Suppressor macrophage (primary cell): ENCODE data around the gene DYNC1H1.
A peak's percentile ranks its signal among the peaks of the same experiment; 100 is the strongest.
"Not testable (repeated sequence)": the region's sequence is repeated elsewhere in the genome, so short reads cannot be mapped to it uniquely, and the experiment has no call there.

Experiments
- DNase-seq, 4 experiments: peaks; one replicate each; pipeline ENCODE4 v3.0.0-alpha.2; 2020 to 2022

DYNC1H1 gene

DNA sequence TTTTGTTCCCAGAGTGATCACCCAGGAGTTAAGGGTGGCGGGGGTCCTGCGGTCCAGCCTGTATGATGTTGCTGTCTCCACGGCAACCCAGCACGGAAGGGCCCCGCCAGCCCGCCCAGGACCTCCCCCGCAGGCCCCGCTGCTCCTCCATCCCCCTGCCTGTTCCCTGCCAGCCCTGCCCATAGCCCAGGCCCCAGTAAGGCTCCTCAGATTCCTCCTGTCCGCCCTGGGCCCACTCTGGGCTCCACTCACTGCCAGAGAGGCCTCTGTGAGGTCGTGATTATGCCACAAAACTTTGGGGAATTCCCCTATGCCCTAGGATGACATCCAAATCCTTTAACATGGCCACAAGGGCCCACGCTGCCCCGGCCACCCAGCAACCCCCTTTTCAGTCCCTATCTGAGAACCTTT is 101.7 kb downstream of the DYNC1H1 start:
- DNase-seq = no peak

DNA sequence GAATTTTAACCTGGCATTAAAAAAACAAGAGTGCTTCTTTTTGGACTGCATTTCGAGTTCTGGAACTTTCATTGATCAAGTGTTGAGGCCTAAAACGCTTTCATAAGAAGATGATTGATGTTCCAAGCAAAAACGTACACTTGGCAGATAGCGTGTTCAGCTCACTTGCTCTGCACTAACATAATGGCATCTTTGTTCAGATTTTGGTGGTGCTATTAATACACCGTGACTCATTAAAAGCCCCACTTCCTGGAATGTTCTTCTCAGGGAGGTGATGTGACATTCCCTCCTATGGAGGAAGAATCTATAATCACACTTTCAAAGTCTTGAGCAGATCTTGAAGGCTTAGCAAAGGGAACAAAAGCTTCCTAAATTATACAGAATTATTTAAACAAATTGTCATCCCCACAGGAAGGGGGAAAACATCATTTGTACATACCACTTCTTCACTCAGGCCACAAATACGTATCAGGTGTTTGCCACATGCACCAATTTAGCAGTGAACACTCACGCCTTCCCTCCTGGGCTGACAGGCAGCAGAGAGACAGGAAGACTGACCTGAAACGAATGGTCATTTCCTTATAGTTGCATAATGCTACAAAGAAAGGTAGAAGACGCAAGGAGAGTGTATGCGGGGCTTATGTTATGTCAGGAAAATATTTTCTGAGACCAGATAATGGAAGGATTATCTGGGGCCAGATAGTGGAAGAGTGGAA is 107.1 kb downstream of the DYNC1H1 start:
- DNase-seq = no peak

DNA sequence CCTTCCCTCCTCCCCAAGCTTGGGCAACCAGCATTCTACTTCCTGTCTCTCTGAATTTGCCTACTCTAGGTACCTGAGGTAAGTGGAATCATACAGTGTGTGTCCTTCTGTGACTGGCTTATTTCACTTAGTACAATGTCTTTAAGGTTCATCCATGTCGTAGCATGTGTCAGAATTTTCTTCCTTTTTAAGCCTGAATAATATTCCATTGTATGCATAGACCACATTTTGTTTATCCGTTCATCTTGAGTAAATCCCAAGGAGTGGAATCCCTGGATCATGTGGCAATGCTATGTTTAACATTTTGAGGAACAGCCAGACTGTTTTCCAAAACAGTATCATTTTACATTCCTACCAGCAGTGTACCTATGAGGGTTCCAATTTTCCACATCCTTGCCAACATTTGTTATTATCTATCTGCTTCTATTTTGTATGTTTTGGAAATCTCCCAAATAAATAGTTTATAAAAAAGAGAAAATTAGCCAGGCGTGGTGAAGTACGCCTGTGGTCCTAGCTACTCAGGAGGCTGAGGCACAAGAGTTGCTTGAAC is 110.1 kb downstream of the DYNC1H1 start:
- DNase-seq = no peak

DNA sequence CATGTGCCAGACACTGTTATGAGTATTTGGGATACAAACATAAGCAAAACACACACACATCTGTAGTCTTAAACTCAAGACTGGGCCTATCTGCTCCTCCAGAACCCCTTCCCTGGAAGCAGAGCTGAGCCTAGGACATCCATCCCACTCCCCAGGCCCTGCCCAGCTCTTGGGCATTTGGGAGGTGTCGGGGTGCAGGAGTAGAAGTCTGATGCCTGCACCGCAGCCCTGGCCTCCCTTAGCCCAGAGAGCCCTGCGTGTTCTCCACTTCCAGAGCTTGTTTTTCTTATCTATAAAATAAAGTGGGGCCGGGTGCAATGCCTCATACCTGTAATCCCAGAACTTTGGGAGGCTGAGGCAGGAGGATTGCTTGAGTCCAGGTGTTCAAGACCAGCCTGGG is 110.8 kb downstream of the DYNC1H1 start:
- no peak for DNase-seq

DNA sequence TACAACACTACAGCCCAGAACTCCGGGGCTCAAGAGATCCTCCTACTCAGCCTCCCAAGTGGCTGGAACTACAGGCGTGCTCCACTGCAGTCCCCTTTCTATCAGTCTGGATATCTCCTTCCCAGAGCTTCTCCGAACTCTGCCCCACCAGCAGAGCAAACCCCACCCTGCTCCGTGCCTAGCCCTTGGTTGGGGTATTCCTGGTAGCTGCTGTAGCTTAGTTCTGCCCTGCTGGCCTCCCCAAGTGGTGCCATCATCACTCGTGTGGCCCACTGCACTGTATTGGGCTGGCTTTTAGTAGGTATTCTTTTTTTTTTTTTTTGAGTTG is 113.0 kb downstream of the DYNC1H1 start:
- DNase-seq = no peak

DNA sequence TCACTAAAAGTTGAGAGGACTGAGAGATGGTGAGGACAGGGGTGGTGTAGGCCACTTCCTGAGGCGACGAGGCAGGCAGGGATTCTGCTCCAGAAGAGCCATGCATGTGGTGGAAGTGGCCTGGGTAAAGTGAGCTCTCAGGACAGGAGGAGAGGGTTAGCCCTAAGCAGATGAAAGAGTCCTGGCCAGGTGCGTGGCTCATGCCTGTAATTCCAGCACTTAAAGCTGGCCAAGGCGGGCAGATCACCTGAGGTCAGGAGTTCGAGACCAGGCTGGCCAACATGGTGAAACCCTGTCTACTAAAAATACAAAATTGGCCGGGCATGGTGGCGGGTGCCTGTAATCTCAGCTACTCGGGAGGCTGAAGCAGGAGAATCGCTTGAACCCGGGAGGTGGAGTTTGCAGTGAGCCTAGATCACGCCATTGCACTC is 114.0 kb downstream of the DYNC1H1 start:
- DNase-seq = not testable (repeated sequence)

DNA sequence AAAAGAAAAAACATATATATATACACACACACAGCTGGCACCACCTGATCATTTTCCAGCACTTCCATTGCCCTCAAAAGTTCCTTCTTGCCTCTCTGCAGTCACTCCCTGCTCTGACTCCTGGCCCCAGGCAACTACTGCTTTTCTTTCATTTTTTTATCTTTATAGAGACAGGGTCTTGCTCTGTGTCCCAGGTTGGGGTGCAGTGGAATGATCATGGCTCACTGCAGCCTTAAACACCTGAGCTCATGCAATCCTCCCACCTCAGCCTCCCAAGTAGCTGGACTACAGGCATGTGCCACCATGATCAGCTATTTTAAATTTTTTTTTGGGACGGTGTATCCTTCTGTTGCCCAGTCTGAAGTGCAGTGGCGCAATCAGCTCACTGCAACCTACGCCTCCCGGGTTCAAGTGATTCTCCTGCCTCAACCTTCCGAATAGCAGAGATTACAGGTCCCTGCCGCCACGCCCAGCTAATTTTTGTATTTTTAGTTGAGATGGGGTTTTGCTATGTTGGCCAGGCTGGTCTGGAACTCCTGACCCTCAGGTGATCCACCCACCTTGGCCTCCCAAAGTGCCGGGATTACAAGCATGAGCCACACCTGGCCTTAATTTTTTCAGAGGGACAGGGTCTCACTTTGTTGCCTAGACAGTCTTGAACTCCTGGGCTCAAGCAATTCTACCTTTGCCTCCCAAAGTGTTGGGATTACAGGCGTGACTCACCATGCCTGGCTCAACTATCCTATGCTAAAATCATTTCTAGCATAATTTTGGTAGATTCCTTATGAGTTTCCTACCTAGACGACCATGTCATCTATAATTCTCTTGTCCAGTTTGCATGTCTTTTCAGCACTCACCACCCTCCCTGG is 114.7 kb downstream of the DYNC1H1 start:
- DNase-seq = no peak

DNA sequence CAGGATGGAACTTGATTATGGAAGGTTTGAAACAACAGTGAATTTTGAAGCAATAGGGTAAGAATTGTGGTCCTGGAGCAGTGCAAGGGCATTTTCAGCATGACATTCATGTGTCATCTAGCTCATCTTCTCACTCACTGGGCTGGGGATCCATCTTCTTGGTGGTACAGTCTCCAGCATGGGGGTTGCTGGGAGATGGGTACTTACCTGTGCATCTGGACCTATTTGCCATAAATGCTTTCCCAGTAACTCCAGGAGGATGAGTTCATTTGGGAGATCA is 115.3 kb downstream of the DYNC1H1 start:
- DNase-seq = no peak

DNA sequence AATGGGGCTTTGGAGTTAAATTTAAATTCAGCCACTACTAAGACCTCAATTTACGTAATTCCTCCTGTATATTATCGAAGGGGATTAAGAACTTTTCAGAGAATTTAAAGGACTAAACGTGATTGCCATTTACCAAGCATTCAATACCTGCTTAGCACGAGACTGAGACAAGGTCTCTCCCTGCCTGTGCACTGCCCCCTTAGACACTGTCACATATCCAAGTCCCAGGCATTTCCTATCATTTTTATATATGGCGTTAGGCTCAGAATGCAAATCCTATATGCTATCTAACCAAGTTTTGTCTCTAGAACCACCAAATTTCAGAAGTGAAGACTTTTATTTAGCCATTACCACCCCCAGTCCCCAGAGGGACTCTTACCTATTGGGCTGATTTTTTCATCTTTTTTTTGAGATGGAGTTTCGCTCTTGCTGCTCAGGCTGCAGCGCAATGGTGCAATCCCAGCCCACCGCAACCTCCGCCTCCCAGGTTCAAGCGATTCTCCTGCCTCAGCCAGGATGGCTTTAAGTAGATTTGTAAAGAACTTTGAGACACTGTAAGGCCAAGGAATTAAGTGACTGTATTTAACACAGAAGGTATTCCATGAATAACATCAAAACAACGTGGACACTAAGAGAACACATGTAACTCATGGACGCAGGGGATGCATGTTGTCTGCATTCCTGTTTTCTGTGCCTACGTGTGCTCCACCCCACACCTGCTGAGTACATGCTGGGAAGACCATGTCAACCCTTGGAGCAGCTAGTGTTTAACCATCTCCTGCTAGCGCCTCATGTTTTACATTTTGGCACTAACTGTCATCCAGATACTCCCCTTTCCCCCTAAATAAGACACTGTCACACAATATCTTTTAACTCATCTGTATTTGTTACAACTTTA is 116.1 kb downstream of the DYNC1H1 start:
- no peak for DNase-seq

DNA sequence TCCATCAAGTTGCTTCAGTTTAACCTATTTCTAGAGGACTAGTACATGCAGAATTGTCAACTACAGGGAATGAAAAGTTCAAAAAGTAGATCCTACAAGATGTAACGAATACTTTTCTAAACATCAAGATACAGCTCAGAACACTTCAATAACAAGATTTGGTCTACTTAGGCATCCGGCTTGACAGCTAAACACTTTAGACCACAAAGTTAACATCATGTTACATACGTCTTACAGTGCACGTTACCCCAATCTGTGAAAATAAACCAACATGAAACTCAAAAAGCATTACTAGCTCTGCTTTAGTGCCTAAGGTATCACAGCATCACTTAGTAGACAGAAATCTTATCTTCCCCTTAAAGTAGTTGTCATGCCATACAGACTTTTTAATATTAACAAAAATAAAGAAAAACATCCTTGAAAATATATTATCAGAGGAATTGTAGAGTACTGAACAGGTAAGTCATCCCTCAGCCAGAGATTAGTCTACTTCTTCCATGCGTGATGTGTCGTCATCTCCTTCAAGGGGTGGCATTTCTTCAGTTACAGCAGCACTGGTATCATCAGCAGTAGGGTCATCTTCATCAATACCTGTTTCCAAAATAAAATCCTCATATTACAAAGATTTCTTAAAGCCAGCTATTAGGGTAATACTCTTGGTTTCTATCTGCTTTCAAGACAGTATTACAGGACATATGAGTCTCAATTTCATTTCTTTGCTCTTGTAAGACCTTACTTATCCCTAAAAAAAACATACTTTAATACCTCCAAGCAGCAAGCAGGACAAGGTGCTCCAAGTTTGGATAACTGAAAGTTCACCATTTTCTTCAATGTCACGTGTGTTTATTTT is 117.1 kb downstream of the DYNC1H1 start:
- DNase-seq = no peak

DNA sequence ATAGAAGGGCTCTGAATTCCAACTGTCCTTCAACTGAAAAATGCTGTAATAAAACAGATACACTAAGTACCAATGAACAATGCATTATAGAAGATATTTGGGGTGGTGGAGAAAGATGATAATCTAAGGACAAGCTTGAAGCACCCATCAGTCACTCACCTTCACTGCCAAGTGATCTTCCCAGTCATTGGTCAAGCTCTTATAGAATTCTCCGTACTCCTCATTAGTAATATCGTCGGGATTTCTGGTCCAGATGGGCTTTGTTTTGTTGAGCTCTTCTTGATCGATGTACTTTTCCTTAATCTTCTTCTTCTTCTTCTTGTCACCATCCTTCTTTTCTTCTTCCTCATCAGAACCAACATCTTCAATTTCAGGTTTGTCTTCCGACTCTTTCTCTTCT is 120.1 kb downstream of the DYNC1H1 start:
- not testable (repeated sequence) for DNase-seq

DNA sequence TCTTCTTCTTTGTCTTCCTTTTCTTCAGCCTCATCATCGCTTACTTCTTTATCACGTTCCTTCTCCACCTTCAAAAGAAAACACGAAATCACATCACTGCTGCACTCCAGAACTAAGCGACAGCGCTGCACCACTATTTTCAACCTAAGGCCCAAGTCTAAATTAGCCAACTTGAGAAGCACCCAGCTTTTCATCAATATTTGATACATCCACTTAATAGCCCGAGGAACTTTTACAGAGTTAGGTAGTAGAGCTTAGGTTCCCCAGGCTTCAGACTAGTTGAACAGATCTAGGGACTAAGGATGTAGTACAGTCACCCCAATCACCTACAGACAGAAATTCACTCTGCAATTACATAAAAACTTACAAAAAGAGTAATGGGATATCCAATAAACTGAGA is 120.6 kb downstream of the DYNC1H1 start:
- DNase-seq = no peak

DNA sequence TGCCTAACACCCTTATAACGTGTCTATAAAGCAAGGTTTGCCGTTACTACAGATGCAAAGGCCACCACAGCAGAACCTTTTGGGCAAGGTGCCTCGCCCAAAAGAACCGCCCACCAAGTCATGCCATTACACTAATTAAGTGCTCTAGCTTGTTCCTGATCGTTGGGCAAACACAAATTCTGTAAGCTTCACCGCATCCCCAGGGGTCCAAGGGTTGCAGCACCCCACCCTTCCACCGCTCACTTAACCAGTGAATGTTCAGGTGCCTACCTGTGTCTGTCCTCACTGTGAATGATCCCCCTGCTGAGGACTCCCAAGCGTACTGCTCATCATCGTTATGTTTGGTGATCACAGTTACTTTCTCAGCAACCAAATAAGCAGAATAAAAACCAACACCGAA is 121.1 kb downstream of the DYNC1H1 start:
- no peak for DNase-seq

DNA sequence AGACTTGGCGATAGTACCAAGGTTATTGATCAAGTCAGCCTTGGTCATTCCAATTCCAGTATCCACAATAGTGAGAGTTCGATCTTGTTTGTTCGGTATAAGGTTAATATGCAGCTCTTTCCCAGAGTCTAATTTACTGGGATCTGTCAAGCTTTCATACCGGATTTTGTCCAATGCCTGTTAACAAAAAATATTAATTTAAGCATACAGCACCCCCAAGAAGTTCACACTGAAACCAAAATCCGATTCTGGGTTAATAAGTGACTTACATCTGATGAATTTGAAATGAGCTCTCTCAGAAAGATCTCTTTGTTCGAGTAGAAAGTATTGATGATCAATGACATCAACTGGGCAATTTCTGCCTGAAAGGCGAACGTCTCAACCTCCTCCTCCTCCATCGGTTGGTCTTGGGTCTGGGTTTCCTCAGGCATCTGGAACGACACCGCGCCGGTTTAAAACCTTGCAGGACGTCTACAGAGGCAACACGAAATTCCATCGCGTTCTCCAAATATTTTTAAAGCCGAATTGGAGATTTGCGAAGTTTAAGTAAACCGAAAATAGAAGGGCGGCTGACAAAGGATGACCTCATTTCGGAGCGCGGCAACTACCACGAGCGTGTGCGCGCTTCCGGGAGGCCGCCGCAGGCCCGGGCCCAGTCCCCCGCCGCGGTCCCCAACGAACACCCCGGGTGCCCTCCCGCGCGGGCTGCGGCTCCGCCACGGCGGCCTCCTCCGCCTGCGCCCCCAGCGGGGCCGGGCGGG is 121.8 kb downstream of the DYNC1H1 start:
- DNase-seq = peak; percentile 68 to 85 (median 76)

DNA sequence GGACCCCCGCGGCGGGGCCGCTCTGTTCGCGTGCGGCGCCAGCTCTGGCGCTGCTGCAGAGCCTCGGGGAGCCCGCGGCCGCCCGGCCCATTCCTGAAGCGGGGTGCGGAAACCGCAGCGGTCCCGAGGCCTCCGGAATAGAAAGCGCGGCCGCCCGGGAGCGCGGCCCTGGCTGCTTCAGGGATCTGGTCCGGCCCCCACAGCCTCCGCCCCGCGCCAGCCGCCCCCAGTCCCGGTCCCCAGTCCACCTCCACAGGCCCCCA is 122.3 kb downstream of the DYNC1H1 start:
- no peak for DNase-seq

DNA sequence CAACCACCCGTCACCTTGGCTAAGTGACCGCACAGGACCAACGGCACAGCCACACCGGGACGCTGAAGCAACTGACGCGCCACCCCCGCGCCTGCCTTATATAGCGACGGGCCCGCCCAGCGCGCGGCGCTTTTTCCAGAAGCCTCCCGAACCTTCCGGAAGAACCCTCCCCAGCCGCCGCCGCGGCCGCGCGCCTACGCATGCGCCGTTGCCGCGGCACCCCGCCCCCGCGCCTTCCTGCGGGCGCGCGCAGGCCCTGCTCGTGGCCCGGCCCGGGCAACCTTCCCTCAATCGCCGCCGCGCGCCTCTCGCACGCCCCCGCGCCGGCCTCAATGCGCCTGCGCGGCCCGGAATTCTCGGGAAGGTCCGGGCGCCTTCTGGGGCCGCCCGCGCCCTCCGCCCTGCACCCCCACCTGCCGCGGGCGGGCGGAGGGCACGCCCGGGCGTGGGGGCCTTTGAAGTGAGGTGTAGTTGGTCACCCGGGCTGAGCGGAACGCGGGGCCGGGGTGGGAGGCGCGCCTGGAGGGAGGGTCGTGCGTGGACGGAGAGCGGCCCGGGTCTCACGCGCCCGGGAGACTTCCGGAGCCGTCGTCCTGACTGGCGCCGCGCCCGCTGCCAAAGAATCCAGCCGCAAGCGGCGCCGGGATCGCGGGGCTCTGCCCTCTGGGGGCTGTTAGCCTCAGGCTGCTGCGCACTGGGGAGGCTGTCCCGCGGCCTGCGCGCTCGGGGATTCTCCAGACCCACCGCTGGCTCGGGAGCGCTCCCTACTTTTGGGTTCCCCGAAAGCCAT is 122.8 kb downstream of the DYNC1H1 start, which contains the start of gene HSP90AA1:
HSP90AA1 (minus strand) TSS at position 73 of the 790 bp plus-strand sequence. CDS start 666 bp downstream, outside the sequence.
- DNase-seq = peak; percentile 96 to 99 (median 98)

DNA sequence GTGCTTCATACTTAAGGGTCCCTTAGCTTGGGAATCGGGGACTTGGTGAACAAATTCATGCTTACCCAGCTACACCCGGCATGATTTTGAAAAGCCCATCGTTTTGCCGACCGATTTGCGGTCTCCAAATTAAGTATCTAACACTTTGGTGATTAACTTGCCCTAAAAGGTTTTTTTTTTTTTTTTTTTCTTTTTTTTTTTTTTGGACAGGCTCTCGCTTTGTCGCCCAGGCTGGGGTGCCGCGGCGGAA is 123.3 kb downstream of the DYNC1H1 start:
- DNase-seq = no peak

DNA sequence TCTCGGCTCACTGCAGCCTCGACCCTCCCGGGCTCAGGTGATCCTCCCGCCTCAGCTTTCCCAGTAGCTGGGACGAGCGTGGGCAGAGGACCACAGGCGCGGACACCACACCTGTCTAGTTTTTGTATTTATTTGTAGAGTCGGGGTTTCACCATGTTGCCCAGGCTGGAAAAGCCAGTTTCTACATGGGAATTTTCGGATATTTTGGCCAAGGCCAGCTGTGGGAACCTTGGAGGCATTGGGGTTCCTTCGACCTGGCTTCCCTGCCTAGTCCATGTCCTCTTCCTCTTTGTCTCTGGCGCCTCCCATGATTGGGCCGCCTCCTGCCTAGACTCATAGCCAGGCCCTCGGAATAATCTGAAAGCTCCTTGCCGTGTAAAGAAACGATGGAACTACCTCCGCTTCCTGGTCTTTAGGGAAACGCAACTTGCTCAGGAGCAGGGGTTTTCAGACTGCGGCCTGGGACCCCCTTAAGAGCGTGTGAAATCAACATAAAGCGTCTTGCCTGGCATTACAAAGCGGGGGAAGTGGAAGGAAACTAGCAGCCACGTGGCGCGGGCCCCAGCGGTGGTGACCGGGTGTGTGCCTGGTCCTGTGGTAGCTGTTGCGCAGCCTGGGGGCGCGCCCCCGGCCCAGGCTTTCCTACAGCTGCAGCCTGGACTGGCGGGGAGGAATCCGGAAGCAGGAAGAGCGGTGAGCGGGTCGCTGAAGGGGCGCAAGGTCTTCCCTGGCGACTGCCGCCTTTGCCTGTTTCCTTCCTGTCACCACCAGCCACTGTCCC is 123.8 kb downstream of the DYNC1H1 start:
- peak; percentile 88 to 94 (median 92) for DNase-seq

DNA sequence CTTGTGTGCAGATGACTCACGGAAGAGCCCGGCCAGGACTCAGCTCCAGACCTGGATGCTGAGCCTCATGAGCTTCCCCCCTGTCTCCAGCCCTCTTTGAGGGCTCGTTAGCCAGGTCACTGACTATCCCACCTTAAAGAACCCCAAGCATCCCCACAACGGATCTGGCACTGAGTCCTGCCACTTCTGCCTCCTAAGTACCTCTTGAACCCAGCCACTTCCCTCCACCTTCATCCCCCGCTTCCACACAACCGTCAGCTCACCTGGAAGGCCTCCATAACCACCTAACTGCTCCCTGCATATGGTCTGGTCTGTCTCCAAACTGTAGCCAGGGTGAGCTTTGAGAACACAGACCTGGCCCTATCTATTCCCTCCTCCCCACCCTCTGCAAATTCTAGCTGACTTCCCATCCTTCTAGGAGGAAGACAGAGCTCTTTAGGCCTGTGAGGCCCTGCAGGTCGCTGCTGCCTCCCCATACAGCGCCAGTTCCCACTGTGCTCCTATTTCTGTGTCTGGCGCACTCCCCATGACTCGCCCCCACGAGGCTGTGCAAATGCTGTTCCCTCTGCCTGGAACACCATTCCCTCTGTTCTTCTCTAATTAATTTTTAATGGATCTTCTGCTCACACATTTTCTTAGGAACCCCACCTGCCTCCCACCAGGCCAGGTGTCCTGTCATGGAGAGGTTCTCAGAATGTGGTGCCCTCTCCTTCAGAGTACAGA is 125.4 kb downstream of the DYNC1H1 start:
- DNase-seq = no peak
